Smooth muscle cell (in vitro differentiated cells): ENCODE measurements around the gene IFNL3. TPM values are rescaled to one million over a fixed set of nuclear protein-coding genes. Genes with fewer than 3 reads are reported as not detected.

ENCODE experiments used
- DNase-seq: peaks from one replicate; lab custom pipeline; 2025; ENCODE audit not compliant: unreplicated experiment; lab: John Stamatoyannopoulos, UW
- H2AFZ ChIP-seq: fragments of 200-600 bp; sonication (generic); 2 replicates; pipeline ENCODE4 v1.6.0; 2016; ENCODE audit warnings: antibody characterized with exemption, low read depth, mild to moderate bottlenecking
- H3F3A ChIP-seq: fragments of 200-600 bp; sonication (generic); 2 replicates; pipeline ENCODE4 v1.6.0; 2017; ENCODE audit warnings: antibody characterized with exemption, low read depth
- H3K27ac ChIP-seq: fragments of 200-600 bp; sonication (generic); 2 replicates; pipeline ENCODE4 v1.5.1; 2016; ENCODE audit warnings: low read depth, mild to moderate bottlenecking
- H3K27me3 ChIP-seq: fragments of 200-600 bp; sonication (generic); 2 replicates; pipeline ENCODE4 v1.6.1; 2016; ENCODE audit warnings: low read depth, mild to moderate bottlenecking
- H3K36me3 ChIP-seq: fragments of 200-600 bp; sonication (generic); 2 replicates; pipeline ENCODE4 v1.5.1; 2016; ENCODE audit warnings: low read depth
- H3K4me1 ChIP-seq: fragments of 200-600 bp; sonication (generic); 2 replicates; pipeline ENCODE4 v1.5.1; 2016; ENCODE audit warnings: low read depth
- H3K4me2 ChIP-seq: fragments of 200-600 bp; sonication (generic); 2 replicates; pipeline ENCODE4 v1.6.0; 2016; ENCODE audit warnings: mild to moderate bottlenecking
- H3K4me3 ChIP-seq: fragments of 200-600 bp; sonication (generic); 2 replicates; pipeline ENCODE4 v1.5.1; 2016; ENCODE audit warnings: mild to moderate bottlenecking
- H3K79me2 ChIP-seq: fragments of 200-600 bp; sonication (generic); 2 replicates; pipeline ENCODE4 v1.6.0; 2016; ENCODE audit warnings: low read depth, mild to moderate bottlenecking
- H3K9ac ChIP-seq: fragments of 200-600 bp; sonication (generic); 2 replicates; pipeline ENCODE4 v1.6.0; 2016; ENCODE audit warnings: low read depth
- H3K9me3 ChIP-seq: fragments of 200-600 bp; sonication (generic); replicated peaks from 2 replicates; pipeline ENCODE4 v1.5.1; 2016; ENCODE audit warnings: low read depth
- H4K20me1 ChIP-seq: fragments of 200-600 bp; sonication (generic); 2 replicates; pipeline ENCODE4 v1.6.0; 2016; ENCODE audit warnings: low read depth
- WGBS: methylation state at CpG from one replicate; pipeline ENCODE4 v1.1.7; 2016; ENCODE audit warnings: low lambda C conversion rate; 5-methylcytosine and 5-hydroxymethylcytosine counted together
- polyA plus RNA-seq: library from polyadenylated mRNA; unstranded; fragments of >200 nt; fragmentation: Nextera tagmentation; extraction: Ambion mirVana; gene quantifications from 2 replicates; pipeline ENCODE4 v1.2.1, GENCODE V29; 2016
- total RNA-seq: library from RNA; depleted of rRNA; stranded (reverse); fragments of >200 nt; gene quantifications from 2 replicates; pipeline ENCODE4 v1.2.3, GENCODE V29; 2014
- TF ChIP-seq, protein P1 (sequence below): fragments of 200-600 bp; sonication (generic); IDR thresholded peaks from 2 replicates; pipeline ENCODE4 v1.5.1; 2017; ENCODE audit warnings: borderline replicate concordance, mild to moderate bottlenecking, antibody characterized with exemption; ENCODE audit not compliant: insufficient read depth, poor library complexity, severe bottlenecking

Gene IFNL3
- total and polyA plus RNA-seq, 2 experiments from 2014 or later: 0.34 TPM; not detected in 1

DNA sequence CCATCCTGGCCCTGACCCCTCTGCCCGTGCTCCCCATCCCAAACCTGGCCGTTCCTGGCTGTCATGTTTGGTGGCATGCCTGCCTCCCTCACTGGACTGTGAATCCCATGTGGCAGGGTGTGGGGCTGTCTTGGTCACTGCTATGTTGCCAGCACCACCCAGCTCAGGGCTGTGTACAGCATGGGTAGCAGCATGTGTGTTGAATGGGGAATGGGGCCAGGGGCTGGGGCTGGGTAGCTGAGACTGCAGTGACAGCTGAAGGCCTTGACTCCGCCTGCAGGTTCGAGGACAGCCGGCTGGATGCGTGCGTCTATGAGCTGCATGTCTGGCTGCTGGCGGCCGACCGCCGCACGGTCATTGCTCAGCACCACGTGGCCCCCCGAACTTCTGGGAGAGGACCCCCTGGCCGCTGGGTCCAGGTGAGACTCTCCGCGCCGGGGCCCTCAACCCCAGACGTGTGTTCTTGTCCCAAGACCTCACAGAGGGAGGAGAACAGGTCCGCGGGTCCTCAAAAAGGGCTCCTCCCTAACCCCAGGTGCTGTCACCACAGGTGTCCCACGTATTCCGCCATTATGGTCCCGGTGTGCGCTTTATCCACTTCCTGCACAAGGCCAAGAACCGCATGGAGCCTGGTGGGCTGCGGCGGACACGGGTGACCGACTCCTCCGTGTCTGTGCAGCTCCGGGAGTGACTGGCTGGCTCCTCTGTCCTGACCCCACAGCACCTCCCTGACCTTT, 44.6 kb downstream of the IFNL3 start:
- TF ChIP-seq, protein P1, sequence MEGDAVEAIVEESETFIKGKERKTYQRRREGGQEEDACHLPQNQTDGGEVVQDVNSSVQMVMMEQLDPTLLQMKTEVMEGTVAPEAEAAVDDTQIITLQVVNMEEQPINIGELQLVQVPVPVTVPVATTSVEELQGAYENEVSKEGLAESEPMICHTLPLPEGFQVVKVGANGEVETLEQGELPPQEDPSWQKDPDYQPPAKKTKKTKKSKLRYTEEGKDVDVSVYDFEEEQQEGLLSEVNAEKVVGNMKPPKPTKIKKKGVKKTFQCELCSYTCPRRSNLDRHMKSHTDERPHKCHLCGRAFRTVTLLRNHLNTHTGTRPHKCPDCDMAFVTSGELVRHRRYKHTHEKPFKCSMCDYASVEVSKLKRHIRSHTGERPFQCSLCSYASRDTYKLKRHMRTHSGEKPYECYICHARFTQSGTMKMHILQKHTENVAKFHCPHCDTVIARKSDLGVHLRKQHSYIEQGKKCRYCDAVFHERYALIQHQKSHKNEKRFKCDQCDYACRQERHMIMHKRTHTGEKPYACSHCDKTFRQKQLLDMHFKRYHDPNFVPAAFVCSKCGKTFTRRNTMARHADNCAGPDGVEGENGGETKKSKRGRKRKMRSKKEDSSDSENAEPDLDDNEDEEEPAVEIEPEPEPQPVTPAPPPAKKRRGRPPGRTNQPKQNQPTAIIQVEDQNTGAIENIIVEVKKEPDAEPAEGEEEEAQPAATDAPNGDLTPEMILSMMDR: no peak
- no peak for DNase-seq
- Histone ChIP-seq H3K4me2 (no peak overlapping the region), H4K20me1 (no peaks in the 10 kb centered on the region), H3K27me3 (peaks cover 28% of the 10 kb centered on the region), H3K9ac (no peak overlapping the region), H3K27ac (no peak overlapping the region), H3K9me3 (no peaks in the 10 kb centered on the region), H3K4me1 (no peaks in the 10 kb centered on the region), H2AFZ (no peak overlapping the region), H3K36me3 (no peaks in the 10 kb centered on the region), H3K79me2 (no peaks in the 10 kb centered on the region), H3K4me3 (no peak overlapping the region), H3F3A (no peaks in the 10 kb centered on the region)
- 92% methylated on average over 30 of the region's 32 CpGs for WGBS

DNA sequence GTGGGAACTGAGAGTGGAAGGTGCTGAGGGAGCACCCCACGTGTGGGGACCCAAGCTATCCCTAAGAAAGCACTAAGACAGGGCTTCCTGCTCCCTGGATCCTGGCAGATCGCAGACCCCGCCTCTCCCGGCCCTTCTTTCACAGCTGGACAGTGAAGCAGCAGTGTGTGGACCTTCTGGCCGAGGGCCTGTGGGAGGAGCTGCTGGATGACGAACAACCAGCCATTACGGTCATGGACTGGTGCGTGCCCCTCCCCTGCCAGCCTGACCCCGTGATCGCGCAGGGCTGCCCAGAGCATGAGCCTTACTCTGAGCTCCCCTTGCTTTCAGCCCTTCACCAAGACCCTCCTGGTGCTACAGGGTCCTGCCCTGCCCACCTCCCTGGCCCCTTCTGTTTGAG, 45.8 kb downstream of the IFNL3 start:
- Histone ChIP-seq H3K9ac (no peak overlapping the region), H2AFZ (no peak overlapping the region), H3K27ac (no peak overlapping the region), H3K27me3 (peaks cover 28% of the 10 kb centered on the region), H3K4me3 (no peak overlapping the region), H3K9me3 (no peaks in the 10 kb centered on the region), H3K4me2 (no peak overlapping the region), H4K20me1 (no peaks in the 10 kb centered on the region), H3F3A (no peaks in the 10 kb centered on the region), H3K4me1 (no peaks in the 10 kb centered on the region), H3K79me2 (no peaks in the 10 kb centered on the region), H3K36me3 (no peaks in the 10 kb centered on the region)
- TF ChIP-seq, protein P1: no peak
- WGBS: 64% methylated on average over 11 of the region's 11 CpGs
- no peak for DNase-seq

DNA sequence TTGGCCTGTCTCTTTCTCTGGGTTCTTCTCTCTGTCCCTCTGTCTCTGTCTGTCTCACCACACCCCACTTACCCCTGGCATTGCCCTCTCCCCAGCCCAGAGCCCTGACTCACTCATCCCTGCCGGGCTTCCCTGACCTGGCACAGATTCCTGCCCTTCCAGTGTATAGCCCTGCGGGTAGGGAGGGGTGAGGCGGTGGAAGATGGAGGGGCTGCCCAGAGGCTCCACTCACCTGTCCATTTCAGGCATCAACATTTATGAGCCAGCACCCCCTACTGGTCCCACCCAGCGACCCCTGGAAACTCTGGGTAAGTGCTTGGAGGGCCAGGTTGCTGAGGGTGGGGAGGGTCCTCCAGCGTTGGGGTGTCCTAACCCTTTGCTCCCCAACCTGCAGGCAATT, 47.0 kb downstream of the IFNL3 start:
- Histone ChIP-seq H3F3A (no peaks in the 10 kb centered on the region), H4K20me1 (no peaks in the 10 kb centered on the region), H3K27me3 (peaks cover 28% of the 10 kb centered on the region), H3K4me2 (no peak overlapping the region), H3K9me3 (no peaks in the 10 kb centered on the region), H3K79me2 (no peaks in the 10 kb centered on the region), H3K27ac (no peak overlapping the region), H3K4me1 (no peaks in the 10 kb centered on the region), H3K4me3 (no peak overlapping the region), H3K36me3 (no peaks in the 10 kb centered on the region), H3K9ac (no peak overlapping the region), H2AFZ (no peak overlapping the region)
- no peak for DNase-seq
- 82% methylated on average over 5 of the region's 5 CpGs for WGBS
- TF ChIP-seq, protein P1: no peak
